ENCODE results near the gene IFIT1. TPM values are rescaled to one million over a fixed set of nuclear protein-coding genes. Genes with fewer than 3 reads are reported as not detected.

Gene IFIT1
- total and polyA plus RNA-seq, 2 donors (not counting 3 experiments of a cell fraction or from before 2014, with no cell fraction given) = 0.51 to 0.75 TPM

- POLR2A ChIA-PET = no interaction called here
- no peak for FAIRE-seq
- no peaks in the 10 kb centered on the region for H3K79me2 ChIP-seq (ENCODE audit: control insufficient read depth, insufficient read depth, low read length)
- no peak for TF ChIP-seq MAX (IDR thresholded peaks at IDR 0.05; ENCODE audit: insufficient read depth, insufficient read length)
- TF ChIP-seq FOS (IDR thresholded peaks at IDR 0.05; ENCODE audit: borderline replicate concordance, insufficient read depth, low read length) = no peak
- no peak for TF ChIP-seq JUN (IDR thresholded peaks at IDR 0.05; ENCODE audit: borderline replicate concordance, insufficient read depth, insufficient read length, low read depth)
- no peak for TF ChIP-seq CTCF (IDR thresholded peaks at IDR 0.05; ENCODE audit: extremely low read depth in 1 of 2, insufficient read depth in 1 of 2, low read depth in 1 of 2, low read length in 2 of 2)
- TF ChIP-seq EZH2 (IDR thresholded peaks at IDR 0.05; ENCODE audit: borderline replicate concordance, low read depth, low read length, severe bottlenecking) = no peak
- no peak for TF ChIP-seq GATA2 (IDR thresholded peaks at IDR 0.05; ENCODE audit: insufficient read depth, insufficient read length, low read depth, low read length)
- no peak for TF ChIP-seq POLR2A (IDR thresholded peaks at IDR 0.05; ENCODE audit: low read depth, low read length)
- TF ChIP-seq POLR2AphosphoS5 (IDR thresholded peaks at IDR 0.05; ENCODE audit: insufficient read depth, low read depth, low read length) = no peak
- TF ChIP-seq MYC (IDR thresholded peaks at IDR 0.05; ENCODE audit: low read depth, low read length) = no peak
- CTCF ChIA-PET = interaction anchor here (1.0 to 1.3 kb wide), 2 partner anchors 72 to 117 kb away, joined by 3 read pairs; partner anchors contain the start of gene IFIT2
- no peak overlapping the region for H3K4me2 ChIP-seq (ENCODE audit: insufficient read depth, low read length)
- DNase-seq (ENCODE audit: low read depth, low spot score) = peak; percentile 56
- no peaks in the 10 kb centered on the region for H3K9me1 ChIP-seq (replicated peaks; ENCODE audit: control insufficient read depth, extremely low read depth, insufficient read depth, low read length)
- intact Hi-C loops (cut with micrococcal nuclease) (no loop called here), dilution Hi-C loops (cut with MboI; ENCODE audit: extremely low pct_ligation_motif_present, low sequenced_read_pairs) (no loop called here)
- peaks cover 6 to 8% of the 10 kb centered on the region in 2 experiments for H3K27me3 ChIP-seq (ENCODE audit: control insufficient read depth in 2 of 2, insufficient read depth in 2 of 2, low read length in 2 of 2)
- H3K9ac ChIP-seq (replicated peaks; ENCODE audit: extremely low read depth, insufficient read depth, low read length) = no peak overlapping the region
- no peaks in the 10 kb centered on the region for H4K20me1 ChIP-seq (replicated peaks; ENCODE audit: control insufficient read depth, extremely low read depth, insufficient read depth, low read length)
- no peak overlapping the region for H3K4me3 ChIP-seq (replicated peaks in 1 of 3; ENCODE audit: insufficient read depth in 1 of 3, low read depth in 1 of 3, low read length in 3 of 3)
- H3K36me3 ChIP-seq (ENCODE audit: control insufficient read depth in 2 of 2, extremely low read depth in 1 of 2, insufficient read depth in 2 of 2, low read length in 2 of 2) = no peaks in the 10 kb centered on the region
- no peak overlapping the region for H3K27ac ChIP-seq (ENCODE audit: insufficient read depth, low read depth, low read length)
- no peaks in the 10 kb centered on the region for H3K9me3 ChIP-seq (replicated peaks; ENCODE audit: control insufficient read depth, insufficient read depth, low read length)
- H2AFZ ChIP-seq (ENCODE audit: low read depth, low read length) = no peak overlapping the region
- no TSS peak for BruUV-seq (replicated peaks)
- peaks cover 11% of the 10 kb centered on the region for H3K4me1 ChIP-seq (ENCODE audit: control insufficient read depth, extremely low read depth, insufficient read depth, low read length)
These were observed 17.7 kb upstream of the IFIT1 start for GRCh38 chr10:89374713-89375141.

Data from endothelial cell of umbilical vein (primary cell).